ENCODE data around the gene ABCA7.

DNA sequence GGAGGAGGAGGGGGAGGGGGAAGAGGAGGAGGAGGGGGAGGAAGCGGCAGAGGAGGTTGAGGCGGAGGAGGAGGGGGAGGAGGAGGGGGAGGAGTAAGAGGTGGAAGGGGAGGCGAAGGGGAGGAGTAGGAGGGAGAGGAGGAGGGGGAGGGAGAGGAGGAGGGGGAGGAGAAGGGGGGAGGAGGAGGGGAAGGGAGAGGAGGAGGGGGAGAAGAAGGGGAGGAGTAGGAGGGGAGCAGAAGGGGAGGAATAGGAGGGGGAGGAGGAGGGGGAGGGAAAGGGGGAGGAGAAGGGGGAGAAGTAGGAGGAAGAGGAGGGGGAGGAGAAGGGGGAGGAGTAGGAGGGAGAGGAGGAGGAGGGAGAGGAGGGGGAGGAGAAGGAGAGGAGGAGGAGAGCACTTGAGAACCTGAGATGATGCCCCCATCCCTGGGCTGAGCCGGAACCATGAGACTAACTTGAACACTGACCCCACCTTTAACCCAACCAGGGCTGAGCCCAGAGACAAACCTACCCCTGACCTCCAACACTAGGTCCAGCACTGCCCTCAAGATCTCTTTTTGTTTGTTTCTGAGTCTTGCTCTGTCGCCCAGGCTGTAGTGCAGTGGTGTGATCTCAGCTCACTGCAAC lies 12.6 kb downstream of the ABCA7 start:
- TF ChIP-seq, protein P1, sequence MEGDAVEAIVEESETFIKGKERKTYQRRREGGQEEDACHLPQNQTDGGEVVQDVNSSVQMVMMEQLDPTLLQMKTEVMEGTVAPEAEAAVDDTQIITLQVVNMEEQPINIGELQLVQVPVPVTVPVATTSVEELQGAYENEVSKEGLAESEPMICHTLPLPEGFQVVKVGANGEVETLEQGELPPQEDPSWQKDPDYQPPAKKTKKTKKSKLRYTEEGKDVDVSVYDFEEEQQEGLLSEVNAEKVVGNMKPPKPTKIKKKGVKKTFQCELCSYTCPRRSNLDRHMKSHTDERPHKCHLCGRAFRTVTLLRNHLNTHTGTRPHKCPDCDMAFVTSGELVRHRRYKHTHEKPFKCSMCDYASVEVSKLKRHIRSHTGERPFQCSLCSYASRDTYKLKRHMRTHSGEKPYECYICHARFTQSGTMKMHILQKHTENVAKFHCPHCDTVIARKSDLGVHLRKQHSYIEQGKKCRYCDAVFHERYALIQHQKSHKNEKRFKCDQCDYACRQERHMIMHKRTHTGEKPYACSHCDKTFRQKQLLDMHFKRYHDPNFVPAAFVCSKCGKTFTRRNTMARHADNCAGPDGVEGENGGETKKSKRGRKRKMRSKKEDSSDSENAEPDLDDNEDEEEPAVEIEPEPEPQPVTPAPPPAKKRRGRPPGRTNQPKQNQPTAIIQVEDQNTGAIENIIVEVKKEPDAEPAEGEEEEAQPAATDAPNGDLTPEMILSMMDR (conservative IDR thresholded peaks at IDR 0.05 in 1 of 2, IDR thresholded peaks at IDR 0.05 in 1 of 2; ENCODE audit: extremely low read depth in 1 of 2, insufficient read depth in 1 of 2, low read depth in 1 of 2, low read length in 2 of 2) = no peak
- TF ChIP-seq EZH2 (IDR thresholded peaks at IDR 0.05; ENCODE audit: borderline replicate concordance, low read length) = no peak

Measured in mammary epithelial cell (primary cell).